WI38 (cell line): ENCODE measurements around the gene DIP2A.
"Not testable (repeated sequence)": the region's sequence is repeated elsewhere in the genome, so short reads cannot be mapped to it uniquely, and the experiment has no call there.

ENCODE experiments used
- H3K4me3 ChIP-seq: 2 replicates; pipeline ENCODE4 v1.5.1; 2011; ENCODE audit warnings: low read depth, mild to moderate bottlenecking, control low read depth, low read length
- TF ChIP-seq, protein P1 (sequence below): IDR thresholded peaks from 2 replicates; pipeline ENCODE4 v1.5.1; 2012; ENCODE audit warnings: low read depth, mild to moderate bottlenecking, control low read depth, low read length

Gene DIP2A

DNA sequence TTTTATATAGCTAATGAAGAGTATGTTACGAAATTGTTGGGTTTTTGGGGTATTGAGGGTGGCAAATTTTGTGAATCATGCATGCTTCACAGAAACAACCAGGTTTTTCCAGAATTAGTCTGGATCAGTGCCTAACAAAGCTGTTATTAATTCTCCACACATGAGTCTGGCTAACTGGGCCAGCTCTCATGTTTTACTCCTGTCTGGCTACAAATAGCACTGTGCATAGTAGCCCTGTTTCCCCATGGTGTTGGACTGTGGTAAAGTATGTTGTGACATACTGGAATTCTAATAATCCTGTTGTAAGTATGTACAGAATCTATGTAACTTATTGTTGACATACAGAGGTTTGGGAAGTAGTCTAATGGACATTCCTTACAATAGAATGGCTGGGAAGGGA is 110.4 kb downstream of the DIP2A start:
- TF ChIP-seq, protein P1, sequence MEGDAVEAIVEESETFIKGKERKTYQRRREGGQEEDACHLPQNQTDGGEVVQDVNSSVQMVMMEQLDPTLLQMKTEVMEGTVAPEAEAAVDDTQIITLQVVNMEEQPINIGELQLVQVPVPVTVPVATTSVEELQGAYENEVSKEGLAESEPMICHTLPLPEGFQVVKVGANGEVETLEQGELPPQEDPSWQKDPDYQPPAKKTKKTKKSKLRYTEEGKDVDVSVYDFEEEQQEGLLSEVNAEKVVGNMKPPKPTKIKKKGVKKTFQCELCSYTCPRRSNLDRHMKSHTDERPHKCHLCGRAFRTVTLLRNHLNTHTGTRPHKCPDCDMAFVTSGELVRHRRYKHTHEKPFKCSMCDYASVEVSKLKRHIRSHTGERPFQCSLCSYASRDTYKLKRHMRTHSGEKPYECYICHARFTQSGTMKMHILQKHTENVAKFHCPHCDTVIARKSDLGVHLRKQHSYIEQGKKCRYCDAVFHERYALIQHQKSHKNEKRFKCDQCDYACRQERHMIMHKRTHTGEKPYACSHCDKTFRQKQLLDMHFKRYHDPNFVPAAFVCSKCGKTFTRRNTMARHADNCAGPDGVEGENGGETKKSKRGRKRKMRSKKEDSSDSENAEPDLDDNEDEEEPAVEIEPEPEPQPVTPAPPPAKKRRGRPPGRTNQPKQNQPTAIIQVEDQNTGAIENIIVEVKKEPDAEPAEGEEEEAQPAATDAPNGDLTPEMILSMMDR, result no peak
- no peak overlapping the region for H3K4me3 ChIP-seq

DNA sequence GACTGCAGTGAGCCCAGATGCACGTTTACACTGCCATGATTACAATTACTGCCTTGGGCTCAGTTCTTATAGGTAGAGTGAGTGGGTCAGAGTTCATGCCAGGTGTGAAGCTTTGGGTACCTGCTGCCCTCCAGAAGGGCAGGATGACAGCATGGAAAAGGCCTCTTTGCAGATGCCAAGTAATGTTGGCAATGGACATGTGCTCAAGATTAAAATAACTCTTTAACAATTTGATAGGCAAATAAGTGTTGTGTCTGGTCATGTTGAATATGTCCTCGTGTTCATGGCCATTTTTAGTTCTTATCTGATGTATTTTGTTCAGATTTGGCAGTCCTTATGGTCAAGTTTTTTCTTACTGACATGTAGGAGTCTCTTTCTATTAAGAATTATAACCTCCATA is 111.4 kb downstream of the DIP2A start:
- H3K4me3 ChIP-seq, result no peak overlapping the region
- TF ChIP-seq, protein P1, result no peak

DNA sequence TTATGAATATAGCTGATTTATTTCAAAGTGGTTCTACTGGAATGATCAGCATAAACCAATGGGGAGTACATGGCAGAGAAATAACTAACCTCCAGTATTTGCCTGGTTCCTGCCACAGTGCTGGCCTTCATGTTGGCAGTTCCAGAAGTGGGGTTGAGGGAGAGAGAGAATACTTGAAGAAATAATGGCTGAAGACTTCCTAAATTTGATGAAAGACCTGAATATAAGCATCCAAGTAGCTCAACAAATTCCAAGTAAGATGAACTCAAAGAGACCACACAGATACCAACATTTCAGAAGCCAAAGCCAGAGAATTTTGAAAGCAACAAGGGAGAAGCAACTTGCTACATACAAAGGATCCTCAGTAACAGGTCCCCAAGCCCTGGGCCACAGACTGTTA is 111.9 kb downstream of the DIP2A start:
- TF ChIP-seq, protein P1, result no peak
- H3K4me3 ChIP-seq, result no peak overlapping the region

DNA sequence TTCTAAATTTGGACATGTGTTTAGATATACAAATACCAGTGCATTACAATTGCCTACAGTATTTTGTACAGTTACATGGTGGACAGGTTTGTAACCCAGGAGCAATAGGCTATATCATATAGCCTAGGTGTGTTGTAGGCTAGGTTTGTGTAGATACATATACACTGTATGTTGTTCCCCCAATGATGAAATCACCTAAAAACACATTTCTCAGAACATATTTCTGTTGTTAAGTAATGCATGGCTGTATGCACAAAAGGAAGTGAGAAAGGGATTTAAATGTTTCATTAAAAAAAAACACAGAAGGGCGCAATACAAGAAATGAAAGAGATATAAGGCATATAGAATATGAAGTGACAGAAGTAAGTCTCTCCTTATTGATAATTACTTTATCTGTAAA is 114.2 kb downstream of the DIP2A start:
- H3K4me3 ChIP-seq, result no peak overlapping the region
- TF ChIP-seq, protein P1, result no peak

DNA sequence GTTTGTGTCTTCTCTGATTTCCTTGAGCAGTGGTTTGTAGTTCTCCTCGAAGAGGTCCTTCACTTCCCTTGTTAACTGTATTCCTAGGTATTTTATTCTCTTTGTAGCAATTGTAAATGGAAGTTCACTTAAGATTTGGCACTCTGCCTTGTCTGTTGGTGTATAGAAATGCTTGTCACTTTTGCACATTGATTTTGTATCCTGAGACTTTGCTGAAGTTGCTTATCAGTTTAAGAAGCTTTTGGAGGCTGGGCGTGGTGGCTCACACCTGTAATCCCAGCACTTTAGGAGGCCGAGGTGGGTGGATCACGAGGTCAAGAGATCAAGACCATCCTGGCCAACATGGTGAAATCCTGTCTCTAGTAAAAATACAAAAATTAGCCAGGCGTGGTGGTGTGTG is 119.1 kb downstream of the DIP2A start:
- not testable (repeated sequence) for H3K4me3 ChIP-seq

DNA sequence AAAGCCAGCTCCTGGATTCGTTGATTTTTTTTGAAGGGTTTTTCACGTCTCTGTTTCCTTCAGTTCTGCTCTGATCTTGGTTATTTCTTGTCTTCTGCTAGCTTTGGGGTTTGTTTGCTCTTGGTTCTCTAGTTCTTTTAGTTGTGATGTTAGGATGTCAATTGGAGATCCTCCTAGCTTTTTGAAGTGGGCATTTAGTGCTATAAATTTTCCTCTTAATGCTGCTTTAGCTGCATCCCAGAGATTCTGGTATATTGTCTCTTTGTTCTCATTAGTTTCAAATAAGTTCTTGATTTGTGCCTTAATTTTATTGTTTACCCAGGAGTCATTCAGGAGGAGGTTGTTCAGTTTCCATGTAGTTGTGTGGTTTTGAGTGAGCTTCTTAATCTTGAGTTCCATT is 120.7 kb downstream of the DIP2A start:
- H3K4me3 ChIP-seq, result not testable (repeated sequence)

DNA sequence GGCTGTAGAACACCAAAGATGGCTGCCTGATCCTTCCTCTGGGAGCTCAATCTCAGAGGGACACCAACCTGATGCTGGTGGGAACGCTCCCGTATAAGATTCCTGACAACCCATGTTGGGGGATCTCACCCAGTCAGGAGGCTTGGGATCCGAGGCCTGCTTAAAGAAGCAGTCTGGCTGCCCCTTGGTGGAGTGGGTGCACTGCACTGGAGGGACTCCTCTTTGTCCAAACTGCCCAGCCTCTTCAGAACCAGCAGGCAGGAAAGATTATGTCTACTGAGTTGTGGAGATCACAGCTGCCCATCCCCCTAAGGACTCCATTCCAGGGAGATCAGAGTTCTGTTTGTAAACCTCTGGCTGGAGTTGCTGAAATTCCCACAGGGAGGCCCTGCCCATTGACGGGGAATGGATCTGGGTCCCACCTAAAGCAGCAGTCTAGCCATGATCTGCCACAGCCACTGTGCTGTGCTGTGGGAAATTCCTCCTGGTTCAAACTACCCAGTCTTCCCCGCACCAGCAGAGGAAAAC is 123.2 kb downstream of the DIP2A start:
- H3K4me3 ChIP-seq, result no peak overlapping the region
- TF ChIP-seq, protein P1, result no peak

DNA sequence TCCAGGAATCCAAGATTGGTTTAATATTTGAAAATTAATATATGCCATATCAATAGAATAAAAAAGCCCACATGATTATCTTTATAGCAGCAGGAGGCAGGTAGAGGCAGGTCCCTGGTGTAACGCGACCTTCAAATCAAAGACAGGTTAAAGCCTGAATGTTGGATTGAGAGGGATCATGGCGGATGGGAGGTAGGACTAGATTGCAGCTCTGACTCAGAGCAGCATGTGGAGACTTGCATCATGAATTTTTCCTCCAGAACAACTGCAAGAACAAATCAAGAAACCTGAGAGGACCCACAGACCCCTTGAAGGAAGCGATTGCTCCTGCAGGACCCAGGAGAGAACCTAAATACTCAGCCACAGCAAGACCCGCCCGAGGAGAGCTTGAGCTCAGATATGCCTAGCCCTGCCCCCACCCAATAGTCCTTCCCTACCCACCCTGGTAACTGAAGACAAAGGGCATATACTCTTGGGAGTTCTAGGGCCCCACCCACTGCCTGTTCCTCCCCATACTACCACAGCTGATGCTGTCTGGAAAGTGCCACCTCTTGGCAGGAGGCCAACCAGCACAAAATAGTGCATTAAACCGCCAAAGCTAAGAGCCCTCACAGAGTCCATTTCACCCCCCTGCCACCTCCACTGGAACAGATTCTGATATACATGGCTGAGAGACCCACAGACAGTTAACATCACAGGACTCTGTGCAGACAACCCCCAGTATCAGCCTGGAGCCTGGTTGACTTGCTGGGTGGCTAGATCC is 126.7 kb downstream of the DIP2A start:
- no peak overlapping the region for H3K4me3 ChIP-seq
- TF ChIP-seq, protein P1, result no peak
